Stimulated activated CD4-positive, alpha-beta T cell treated with anti-CD3 and anti-CD28 coated beads, TNF-alpha, amount 100 ng/mL, for 24 hours (primary cell): ENCODE data around the gene TBRG4.

ENCODE experiments used
- DNase-seq, 3 experiments: peaks; one replicate each; pipeline ENCODE4 v3.0.0-alpha.2; 2020; ENCODE audit warnings: low read depth in 3 of 3

Gene TBRG4

GRCh38 chr7:45143616-45144015, 32.1 kb upstream of the TBRG4 start:
- DNase-seq: no peak

- no peak for DNase-seq
Measured at GRCh38 chr7:45140827-45141226, 29.3 kb upstream of the TBRG4 start.

- no peak for DNase-seq
Measured at GRCh38 chr7:45138433-45139267, 27.2 kb upstream of the TBRG4 start.

GRCh38 chr7:45136106-45137060, 24.9 kb upstream of the TBRG4 start:
- DNase-seq: peak; percentile 28 to 52 (median 48)

- no peak for DNase-seq
Measured at GRCh38 chr7:45133877-45134276, 22.4 kb upstream of the TBRG4 start.

- DNase-seq: no peak
Measured at GRCh38 chr7:45133352-45133751, 21.9 kb upstream of the TBRG4 start.

- no peak for DNase-seq
Measured at GRCh38 chr7:45132708-45133320, 21.3 kb upstream of the TBRG4 start.

- DNase-seq: no peak
Measured at GRCh38 chr7:45131891-45132290, 20.4 kb upstream of the TBRG4 start.

- no peak for DNase-seq
Measured at GRCh38 chr7:45130910-45131309, 19.4 kb upstream of the TBRG4 start.

GRCh38 chr7:45129906-45130305, 18.4 kb upstream of the TBRG4 start:
- no peak for DNase-seq

GRCh38 chr7:45129181-45129800, 17.8 kb upstream of the TBRG4 start:
- no peak for DNase-seq

- no peak for DNase-seq
Measured at GRCh38 chr7:45126920-45127319, 15.4 kb upstream of the TBRG4 start.

- DNase-seq: no peak
Measured at GRCh38 chr7:45126201-45126600, 14.7 kb upstream of the TBRG4 start.

GRCh38 chr7:45125193-45125904, 13.9 kb upstream of the TBRG4 start:
- DNase-seq: no peak

GRCh38 chr7:45123913-45124710, 12.6 kb upstream of the TBRG4 start:
- no peak for DNase-seq

GRCh38 chr7:45122975-45123860, 11.7 kb upstream of the TBRG4 start:
- no peak for DNase-seq

- DNase-seq: no peak
Measured at GRCh38 chr7:45119550-45119949, 8.1 kb upstream of the TBRG4 start.

- no peak for DNase-seq
Measured at GRCh38 chr7:45118889-45119331, 7.4 kb upstream of the TBRG4 start.

GRCh38 chr7:45118292-45118691, 6.8 kb upstream of the TBRG4 start:
- no peak for DNase-seq
